Lower lobe of right lung (tissue), 2 donors: ENCODE results near the gene BMP7. TPM values are rescaled to one million over a fixed set of nuclear protein-coding genes. Genes with fewer than 3 reads are reported as not detected.

Experiments
- ATAC-seq, 2 donors: fragments of 200-7000 bp; cut with Tn5 transposase; one replicate each; pipeline ENCODE4 v1.9.1; 2020 to 2022; ENCODE audit warnings: mild to moderate bottlenecking in 2 of 2, moderate library complexity in 2 of 2
- DNase-seq: peaks from one replicate; pipeline ENCODE4 v3.0.0-alpha.2; 2020
- H3K27ac ChIP-seq: fragments of 200-600 bp; one replicate; pipeline ENCODE4 v1.8.0; 2022
- H3K27me3 ChIP-seq: fragments of 200-600 bp; one replicate; pipeline ENCODE4 v1.8.0; 2022; ENCODE audit warnings: low read depth
- H3K36me3 ChIP-seq: fragments of 200-600 bp; one replicate; pipeline ENCODE4 v1.8.0; 2022; ENCODE audit warnings: mild to moderate bottlenecking
- H3K4me1 ChIP-seq: fragments of 200-600 bp; one replicate; pipeline ENCODE4 v1.8.0; 2022
- H3K4me3 ChIP-seq: fragments of 200-600 bp; one replicate; pipeline ENCODE4 v1.8.0; 2022; ENCODE audit warnings: mild to moderate bottlenecking
- H3K9me3 ChIP-seq: fragments of 200-600 bp; one replicate; pipeline ENCODE4 v1.8.0; 2022
- CTCF ChIP-seq: fragments of 200-600 bp; IDR thresholded peaks from one replicate; pipeline ENCODE4 v1.8.0; 2022; ENCODE audit warnings: antibody characterized with exemption, mild to moderate bottlenecking
- intact Hi-C: fragments of 100-400 bp; cut with DNase I; formaldehyde crosslinking; loops from one replicate; pipeline ENCODE4 v1.11.0; 2022
- total RNA-seq: library from RNA; stranded (reverse); fragmentation: NEBNext Ultra II Directional; extraction: Animal tissue kit (Norgen Biotek cat#: 25700); gene quantifications from one replicate; pipeline ENCODE4 v1.2.1, GENCODE V29; 2021
- donor health status: DM: no; HTN: yes; CAD: no; lungs with severe emphysema.

Gene BMP7
- total RNA-seq, 1 donor from 2014 or later = 0.74 TPM

- Histone ChIP-seq H3K27me3 (no peaks in the 10 kb centered on the region), H3K4me1 (no peaks in the 10 kb centered on the region), H3K9me3 (no peaks in the 10 kb centered on the region), H3K27ac (no peak overlapping the region), H3K4me3 (no peak overlapping the region), H3K36me3 (no peaks in the 10 kb centered on the region)
- ATAC-seq (no peak), DNase-seq (no peak)
- intact Hi-C loops = no loop called here
- no peak for TF ChIP-seq CTCF
These were observed 53.1 kb downstream of the BMP7 start for GRCh38 chr20:57213291-57213690.

- intact Hi-C loops = no loop called here
- no peak overlapping the region for H3K4me3 ChIP-seq
- H3K9me3 ChIP-seq = no peaks in the 10 kb centered on the region
- no peak overlapping the region for H3K27ac ChIP-seq
- H3K27me3 ChIP-seq = no peaks in the 10 kb centered on the region
- ATAC-seq (peak; percentile 38 to 61), DNase-seq (no peak)
- no peaks in the 10 kb centered on the region for H3K4me1 ChIP-seq
- TF ChIP-seq CTCF = no peak
- no peaks in the 10 kb centered on the region for H3K36me3 ChIP-seq
These were observed 53.7 kb downstream of the BMP7 start for GRCh38 chr20:57212534-57213276.

GRCh38 chr20:57211908-57212533 is 54.4 kb downstream of the BMP7 start:
- H3K4me3 ChIP-seq = no peak overlapping the region
- H3K27me3 ChIP-seq = no peaks in the 10 kb centered on the region
- H3K27ac ChIP-seq = no peak overlapping the region
- TF ChIP-seq CTCF = no peak
- intact Hi-C loops = no loop called here
- no peak for ATAC-seq
- no peaks in the 10 kb centered on the region for H3K9me3 ChIP-seq
- H3K36me3 ChIP-seq = no peaks in the 10 kb centered on the region
- DNase-seq = no peak
- H3K4me1 ChIP-seq = no peaks in the 10 kb centered on the region

- ATAC-seq = no peak
- no peak for DNase-seq
- Histone ChIP-seq H3K36me3 (no peaks in the 10 kb centered on the region), H3K4me1 (no peaks in the 10 kb centered on the region), H3K27me3 (no peaks in the 10 kb centered on the region), H3K4me3 (no peak overlapping the region), H3K9me3 (no peaks in the 10 kb centered on the region), H3K27ac (no peak overlapping the region)
- intact Hi-C loops = no loop called here
- TF ChIP-seq CTCF = no peak
These were observed 55.0 kb downstream of the BMP7 start for GRCh38 chr20:57211406-57211805.

GRCh38 chr20:57210911-57211280 is 55.5 kb downstream of the BMP7 start:
- no peak for DNase-seq
- intact Hi-C loops = no loop called here

More at GRCh38 chr20:57210911-57211280, 55.5 kb downstream of the BMP7 start:
- Histone ChIP-seq H3K4me3 (no peak overlapping the region), H3K9me3 (no peaks in the 10 kb centered on the region), H3K36me3 (no peaks in the 10 kb centered on the region), H3K4me1 (no peaks in the 10 kb centered on the region), H3K27ac (no peak overlapping the region), H3K27me3 (no peaks in the 10 kb centered on the region)
- ATAC-seq = no peak
- TF ChIP-seq CTCF = no peak
